Keratinocyte (primary cell): Measurements from ENCODE around the gene TAGLN3. TPM values are rescaled to one million over a fixed set of nuclear protein-coding genes. Genes with fewer than 3 reads are reported as not detected.

ENCODE experiments used
- DNase-seq: peaks from one replicate; pipeline ENCODE4 v3.0.0-alpha.2; 2011; ENCODE audit warnings: low read depth, missing footprints, low spot score
- FAIRE-seq: peaks from 2 replicates; lab custom pipeline; 2011; peaks lifted over from hg19 to GRCh38; lab: Jason Lieb, UNC
- H2AFZ ChIP-seq: 2 replicates; pipeline ENCODE4 v1.6.0; 2012; ENCODE audit warnings: low read length, control low read depth, inconsistent platforms; ENCODE audit not compliant: control insufficient read depth
- H3K27ac ChIP-seq: 2 replicates; pipeline ENCODE4 v1.5.1; 2011; ENCODE audit warnings: low read length; ENCODE audit not compliant: control insufficient read depth, insufficient read depth
- H3K27me3 ChIP-seq: 3 replicates; pipeline ENCODE4 v1.6.0; 2011; ENCODE audit warnings: low read length; ENCODE audit not compliant: control insufficient read depth, insufficient read depth; ENCODE audit errors: extremely low read depth
- H3K36me3 ChIP-seq, 2 experiments: 2 replicates in 1 of 2; 3 replicates in 1 of 2; pipeline ENCODE4 v1.5.1; 2011; ENCODE audit warnings: low read length in 2 of 2, mild to moderate bottlenecking in 1 of 2; ENCODE audit not compliant: control insufficient read depth in 2 of 2, insufficient read depth in 2 of 2; ENCODE audit errors: extremely low read depth in 1 of 2
- H3K4me1 ChIP-seq: 3 replicates; pipeline ENCODE4 v1.5.1; 2011; ENCODE audit warnings: low read length; ENCODE audit not compliant: control insufficient read depth, insufficient read depth; ENCODE audit errors: extremely low read depth
- H3K4me2 ChIP-seq: 3 replicates; pipeline ENCODE4 v1.6.0; 2011; ENCODE audit warnings: low read depth, low read length; ENCODE audit not compliant: control insufficient read depth, insufficient read depth; ENCODE audit errors: extremely low read depth
- H3K4me3 ChIP-seq, 3 experiments: fragments of 200-600 bp in 1 of 3; sonication (generic) in 1 of 3; 2 replicates in 2 of 3; 3 replicates in 1 of 3; pipeline ENCODE4 v1.5.1; 2011 to 2016; ENCODE audit warnings: low read length in 3 of 3, mild to moderate bottlenecking in 3 of 3, control low read depth in 2 of 3, inconsistent platforms in 1 of 3, low read depth in 1 of 3, mixed read lengths in 1 of 3, mixed run types in 1 of 3, moderate library complexity in 1 of 3; ENCODE audit not compliant: control insufficient read depth in 2 of 3, insufficient read depth in 2 of 3; ENCODE audit errors: extremely low read depth in 1 of 3
- H3K79me2 ChIP-seq: 2 replicates; pipeline ENCODE4 v1.6.0; 2012; ENCODE audit warnings: low read length; ENCODE audit not compliant: control insufficient read depth, insufficient read depth
- H3K9ac ChIP-seq: 3 replicates; pipeline ENCODE4 v1.6.0; 2011; ENCODE audit warnings: low read length; ENCODE audit not compliant: control insufficient read depth, insufficient read depth; ENCODE audit errors: extremely low read depth
- H3K9me1 ChIP-seq: 3 replicates; pipeline ENCODE4 v1.6.0; 2011; ENCODE audit warnings: low read length; ENCODE audit not compliant: control insufficient read depth, insufficient read depth; ENCODE audit errors: extremely low read depth
- H3K9me3 ChIP-seq: 2 replicates; pipeline ENCODE4 v1.5.1; 2012; ENCODE audit warnings: low read depth, low read length; ENCODE audit not compliant: control insufficient read depth
- H4K20me1 ChIP-seq: 3 replicates; pipeline ENCODE4 v1.6.0; 2011; ENCODE audit warnings: low read length; ENCODE audit not compliant: control insufficient read depth, insufficient read depth; ENCODE audit errors: extremely low read depth
- CTCF ChIP-seq, 3 experiments: IDR thresholded peaks in 1 of 3; conservative IDR thresholded peaks in 1 of 3; optimal IDR thresholded peaks in 1 of 3; 2 replicates in 2 of 3; 3 replicates in 1 of 3; pipeline versions ENCODE3 to v1.5.1; 2011; ENCODE audit warnings: low read length in 3 of 3, mild to moderate bottlenecking in 3 of 3, moderate library complexity in 2 of 3, control low read depth in 1 of 3, inconsistent platforms in 1 of 3; ENCODE audit not compliant: insufficient read depth in 2 of 3; ENCODE audit errors: extremely low read depth in 1 of 3
- EZH2 ChIP-seq: IDR thresholded peaks from one replicate; pipeline ENCODE4 v1.6.1; 2012; ENCODE audit warnings: inconsistent platforms, mild to moderate bottlenecking, low read length, moderate library complexity
- dilution Hi-C: fragments of 300-500 bp; cut with MboI; formaldehyde crosslinking; loops from one replicate; pipeline ENCODE4 v1.7.0; 2020; ENCODE audit warnings: low sequenced_read_pairs; ENCODE audit not compliant: extremely low pct_ligation_motif_present
- polyA plus RNA-seq, 5 experiments: library from polyadenylated mRNA; depleted of rRNA in 3 of 5; stranded (reverse) in 3 of 5; stranded (forward) in 1 of 5; unstranded in 1 of 5; fragments of >200 nt; gene quantifications; 1 replicate in 1 of 5; 2 replicates in 3 of 5; 3 replicates in 1 of 5; pipeline versions ENCODE4 v1.2.1 to v1.2.3, GENCODE V29; 2011 to 2012; ENCODE audit warnings: missing spikeins in 2 of 5, low read depth in 1 of 5, low replicate concordance in 1 of 5

Gene TAGLN3
- polyA plus RNA-seq, 1 donor (not counting 4 experiments of a cell fraction or from before 2014, with no cell fraction given) = 8.9 TPM

GRCh38 chr3:112019716-112020115 lies 21.0 kb downstream of the TAGLN3 start:
- dilution Hi-C loops = no loop called here
- no peak overlapping the region for H2AFZ ChIP-seq
- TF ChIP-seq CTCF (optimal IDR thresholded peaks at IDR 0.05 in 1 of 3, IDR thresholded peaks at IDR 0.05 in 1 of 3, conservative IDR thresholded peaks at IDR 0.05 in 1 of 3; ENCODE audit: extremely low read depth in 1 of 3, insufficient read depth in 2 of 3, low read length in 3 of 3) (no peak), EZH2 (no peak)

GRCh38 chr3:112020674-112021085 lies 22.0 kb downstream of the TAGLN3 start:
- H3K9me1 ChIP-seq = no peaks in the 10 kb centered on the region
- no peak for DNase-seq
- no peaks in the 10 kb centered on the region for H3K27me3 ChIP-seq
- H3K9me3 ChIP-seq = no peaks in the 10 kb centered on the region
- H2AFZ ChIP-seq = no peak overlapping the region
- H3K27ac ChIP-seq = no peak overlapping the region
- no peak overlapping the region for H3K4me2 ChIP-seq
- H3K4me3 ChIP-seq = no peak overlapping the region
- dilution Hi-C loops = no loop called here
- H3K4me1 ChIP-seq = no peaks in the 10 kb centered on the region
- FAIRE-seq = no peak
- H3K9ac ChIP-seq = no peak overlapping the region
- no peaks in the 10 kb centered on the region for H4K20me1 ChIP-seq
- no peaks in the 10 kb centered on the region for H3K79me2 ChIP-seq
- TF ChIP-seq EZH2 = no peak
- no peak for TF ChIP-seq CTCF (optimal IDR thresholded peaks at IDR 0.05 in 1 of 3, IDR thresholded peaks at IDR 0.05 in 1 of 3, conservative IDR thresholded peaks at IDR 0.05 in 1 of 3; ENCODE audit: extremely low read depth in 1 of 3, insufficient read depth in 2 of 3, low read length in 3 of 3)
- H3K36me3 ChIP-seq = no peaks in the 10 kb centered on the region

More at GRCh38 chr3:112019716-112020115, 21.0 kb downstream of the TAGLN3 start:
- Histone ChIP-seq H3K4me3 (no peak overlapping the region), H3K9ac (no peak overlapping the region), H3K9me3 (no peaks in the 10 kb centered on the region), H3K36me3 (no peaks in the 10 kb centered on the region), H3K79me2 (no peaks in the 10 kb centered on the region), H3K4me2 (no peak overlapping the region), H3K27ac (no peak overlapping the region), H3K9me1 (no peaks in the 10 kb centered on the region), H4K20me1 (no peaks in the 10 kb centered on the region), H3K4me1 (no peaks in the 10 kb centered on the region), H3K27me3 (no peaks in the 10 kb centered on the region)
- no peak for FAIRE-seq
- DNase-seq = no peak
